Breast epithelium (tissue), 3 donors: Measurements from ENCODE around the gene CLDN18.

ENCODE experiments used
- POLR2A ChIP-seq: fragments of 450-650 bp; IDR thresholded peaks from one replicate; pipeline ENCODE4 v1.6.1; 2016; ENCODE audit warnings: antibody characterized with exemption, mild to moderate bottlenecking, moderate library complexity
- POLR2AphosphoS5 ChIP-seq, 3 donors: sonication (generic); formaldehyde crosslinking; IDR thresholded peaks; one replicate each; pipeline ENCODE4 v1.6.1; 2017; ENCODE audit warnings: antibody characterized with exemption in 3 of 3
- TF ChIP-seq, protein P1 (sequence below), 3 donors: fragments of 450-650 bp; IDR thresholded peaks; one replicate each; pipeline ENCODE4 v1.5.1; 2016 to 2017; ENCODE audit warnings: antibody characterized with exemption in 3 of 3, mild to moderate bottlenecking in 3 of 3, moderate library complexity in 3 of 3

DNA sequence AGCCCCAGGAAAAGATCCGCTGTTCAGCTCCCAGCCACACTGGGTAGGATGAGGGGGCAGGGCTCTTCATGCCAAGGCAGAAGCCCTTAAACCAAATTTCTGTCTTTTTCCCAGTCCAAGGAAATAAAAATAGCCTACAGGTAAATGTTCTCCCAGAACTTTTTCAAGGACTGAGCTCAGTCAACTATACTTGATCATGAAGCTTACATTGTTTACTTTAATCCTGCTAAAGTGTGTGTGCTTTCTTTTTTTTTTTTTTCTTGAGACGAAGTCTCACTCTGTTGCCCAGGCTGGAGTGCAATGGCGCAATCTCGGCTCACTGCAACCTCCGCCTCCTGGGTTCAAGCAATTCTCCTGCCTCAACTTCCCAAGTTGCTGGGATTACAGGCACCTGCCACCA lies 17.9 kb downstream of the CLDN18 start:
- TF ChIP-seq, protein P1, sequence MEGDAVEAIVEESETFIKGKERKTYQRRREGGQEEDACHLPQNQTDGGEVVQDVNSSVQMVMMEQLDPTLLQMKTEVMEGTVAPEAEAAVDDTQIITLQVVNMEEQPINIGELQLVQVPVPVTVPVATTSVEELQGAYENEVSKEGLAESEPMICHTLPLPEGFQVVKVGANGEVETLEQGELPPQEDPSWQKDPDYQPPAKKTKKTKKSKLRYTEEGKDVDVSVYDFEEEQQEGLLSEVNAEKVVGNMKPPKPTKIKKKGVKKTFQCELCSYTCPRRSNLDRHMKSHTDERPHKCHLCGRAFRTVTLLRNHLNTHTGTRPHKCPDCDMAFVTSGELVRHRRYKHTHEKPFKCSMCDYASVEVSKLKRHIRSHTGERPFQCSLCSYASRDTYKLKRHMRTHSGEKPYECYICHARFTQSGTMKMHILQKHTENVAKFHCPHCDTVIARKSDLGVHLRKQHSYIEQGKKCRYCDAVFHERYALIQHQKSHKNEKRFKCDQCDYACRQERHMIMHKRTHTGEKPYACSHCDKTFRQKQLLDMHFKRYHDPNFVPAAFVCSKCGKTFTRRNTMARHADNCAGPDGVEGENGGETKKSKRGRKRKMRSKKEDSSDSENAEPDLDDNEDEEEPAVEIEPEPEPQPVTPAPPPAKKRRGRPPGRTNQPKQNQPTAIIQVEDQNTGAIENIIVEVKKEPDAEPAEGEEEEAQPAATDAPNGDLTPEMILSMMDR (IDR thresholded peaks at IDR 0.05): no peak
- TF ChIP-seq POLR2A (no peak), POLR2AphosphoS5 (IDR thresholded peaks at IDR 0.05) (no peak)
